H9 (cell line): ENCODE measurements around the gene SPIRE2. TPM values are rescaled to one million over a fixed set of nuclear protein-coding genes. Genes with fewer than 3 reads are reported as not detected.

ENCODE experiments used
- DNase-seq: peaks from one replicate; pipeline ENCODE4 v3.0.0-alpha.2; 2017
- H2AFZ ChIP-seq: one replicate; pipeline ENCODE4 v1.6.1; 2013; ENCODE audit warnings: mild to moderate bottlenecking, low read length, control low read depth, moderate library complexity
- H2AK5ac ChIP-seq: 2 replicates; pipeline ENCODE4 v1.6.1; 2013; ENCODE audit warnings: low read length, control low read depth, mixed read lengths; ENCODE audit not compliant: insufficient read length
- H2BK120ac ChIP-seq: one replicate; pipeline ENCODE4 v1.6.1; 2013; ENCODE audit warnings: low read depth, mild to moderate bottlenecking, low read length, control low read depth, inconsistent platforms; ENCODE audit not compliant: poor library complexity, severe bottlenecking
- H2BK12ac ChIP-seq: 2 replicates; pipeline ENCODE4 v1.6.1; 2013; ENCODE audit warnings: low read length, control low read depth, mixed read lengths, low read depth; ENCODE audit not compliant: insufficient read length
- H2BK15ac ChIP-seq: 2 replicates; pipeline ENCODE4 v1.6.1; 2013; ENCODE audit warnings: low read depth, low read length, control low read depth
- H2BK20ac ChIP-seq: one replicate; pipeline ENCODE4 v1.6.1; 2013; ENCODE audit warnings: low read depth, mild to moderate bottlenecking, low read length, control low read depth, inconsistent platforms; ENCODE audit not compliant: poor library complexity, severe bottlenecking
- H2BK5ac ChIP-seq: 2 replicates; pipeline ENCODE4 v1.6.1; 2013; ENCODE audit warnings: low read length, control low read depth, mixed read lengths; ENCODE audit not compliant: insufficient read length
- H3K14ac ChIP-seq: 2 replicates; pipeline ENCODE4 v1.6.1; 2013; ENCODE audit warnings: low read length, control low read depth; ENCODE audit not compliant: insufficient read depth
- H3K18ac ChIP-seq: 2 replicates; pipeline ENCODE4 v1.6.1; 2013; ENCODE audit warnings: low read depth, mild to moderate bottlenecking, mixed read lengths, low read length, control low read depth; ENCODE audit not compliant: insufficient read length
- H3K23ac ChIP-seq: 2 replicates; pipeline ENCODE4 v1.6.1; 2013; ENCODE audit warnings: low read length, control low read depth, mixed read lengths, low read depth; ENCODE audit not compliant: insufficient read length
- H3K23me2 ChIP-seq: 2 replicates; pipeline ENCODE4 v1.6.1; 2013; ENCODE audit warnings: low read depth, mild to moderate bottlenecking, mixed read lengths, low read length, control low read depth; ENCODE audit not compliant: insufficient read length, poor library complexity, severe bottlenecking
- H3K27ac ChIP-seq: 2 replicates; pipeline ENCODE4 v1.5.1; 2013; ENCODE audit warnings: low read length, control low read depth, mixed read lengths, low read depth; ENCODE audit not compliant: insufficient read length
- H3K27me3 ChIP-seq: 2 replicates; pipeline ENCODE4 v1.6.1; 2013; ENCODE audit warnings: low read length, control low read depth, inconsistent platforms; ENCODE audit not compliant: insufficient read depth
- H3K4ac ChIP-seq: 2 replicates; pipeline ENCODE4 v1.6.1; 2013; ENCODE audit warnings: low read depth, mild to moderate bottlenecking, control low read depth, inconsistent platforms, low read length, moderate library complexity
- H3K4me1 ChIP-seq: 2 replicates; pipeline ENCODE4 v1.6.1; 2013; ENCODE audit warnings: low read length, control low read depth, inconsistent platforms; ENCODE audit not compliant: insufficient read depth
- H3K4me2 ChIP-seq: 2 replicates; pipeline ENCODE4 v1.6.1; 2013; ENCODE audit warnings: low read length, control low read depth, mixed read lengths; ENCODE audit not compliant: insufficient read length, insufficient read depth
- H3K56ac ChIP-seq: 2 replicates; pipeline ENCODE4 v1.6.1; 2013; ENCODE audit warnings: low read depth, mild to moderate bottlenecking, mixed read lengths, low read length, control low read depth; ENCODE audit not compliant: insufficient read length
- H3K79me1 ChIP-seq: 2 replicates; pipeline ENCODE4 v1.6.1; 2013; ENCODE audit warnings: low read depth, mild to moderate bottlenecking, moderate library complexity, low read length, control low read depth, inconsistent platforms; ENCODE audit not compliant: insufficient read depth, poor library complexity, severe bottlenecking
- H3K79me2 ChIP-seq: 2 replicates; pipeline ENCODE4 v1.6.1; 2013; ENCODE audit warnings: low read length, control low read depth, inconsistent platforms; ENCODE audit not compliant: insufficient read depth
- H3K9ac ChIP-seq: 2 replicates; pipeline ENCODE4 v1.6.1; 2013; ENCODE audit warnings: low read length, control low read depth, mixed read lengths; ENCODE audit not compliant: insufficient read length; ENCODE audit errors: extremely low read depth
- H3K9me3 ChIP-seq: one replicate; pipeline ENCODE4 v1.6.1; 2013; ENCODE audit warnings: low read depth, low read length, inconsistent platforms; ENCODE audit not compliant: control insufficient read depth
- H3T11ph ChIP-seq: one replicate; pipeline ENCODE4 v1.6.1; 2013; ENCODE audit warnings: mild to moderate bottlenecking, low read length, control low read depth, inconsistent platforms
- H4K20me1 ChIP-seq: one replicate; pipeline ENCODE4 v1.6.1; 2013; ENCODE audit not compliant: control insufficient read depth, insufficient read length, insufficient read depth
- H4K5ac ChIP-seq: 2 replicates; pipeline ENCODE4 v1.6.1; 2013; ENCODE audit warnings: low read depth, mild to moderate bottlenecking, mixed read lengths, low read length, control low read depth; ENCODE audit not compliant: insufficient read length
- H4K8ac ChIP-seq: replicated peaks from 2 replicates; pipeline ENCODE4 v1.6.1; 2013; ENCODE audit warnings: low read length, control low read depth, mixed read lengths, low read depth; ENCODE audit not compliant: insufficient read length
- H4K91ac ChIP-seq: 2 replicates; pipeline ENCODE4 v1.6.1; 2013; ENCODE audit warnings: low read depth, mild to moderate bottlenecking, moderate library complexity, mixed read lengths, low read length, control low read depth; ENCODE audit not compliant: insufficient read length
- H3K27ac Mint-ChIP-seq, 3 experiments: 2 replicates in 2 of 3; 3 replicates in 1 of 3; pipeline ENCODE4 v1.8.0; 2020 to 2021; ENCODE audit warnings: mixed read lengths in 3 of 3, mild to moderate bottlenecking in 1 of 3, moderate library complexity in 1 of 3
- H3K27me3 Mint-ChIP-seq: 2 replicates; pipeline ENCODE4 v1.8.0; 2021; ENCODE audit warnings: low read depth, mild to moderate bottlenecking, moderate library complexity, mixed read lengths
- H3K36me3 Mint-ChIP-seq, 3 experiments: 2 replicates in 2 of 3; 3 replicates in 1 of 3; pipeline ENCODE4 v1.8.0; 2020 to 2021; ENCODE audit warnings: low read depth in 3 of 3, mixed read lengths in 3 of 3; ENCODE audit not compliant: insufficient read depth in 1 of 3
- H3K4me1 Mint-ChIP-seq, 2 experiments: 2 replicates each; pipeline ENCODE4 v1.8.0; 2020; ENCODE audit warnings: mixed read lengths in 2 of 2
- H3K4me3 Mint-ChIP-seq, 2 experiments: 2 replicates in 1 of 2; 3 replicates in 1 of 2; pipeline ENCODE4 v1.8.0; 2020 to 2021; ENCODE audit warnings: mild to moderate bottlenecking in 2 of 2, mixed read lengths in 2 of 2, moderate library complexity in 1 of 2
- H3K9me3 Mint-ChIP-seq, 2 experiments: 2 replicates in 1 of 2; 3 replicates in 1 of 2; pipeline ENCODE4 v1.8.0; 2020; ENCODE audit warnings: mild to moderate bottlenecking in 2 of 2, mixed read lengths in 2 of 2, moderate library complexity in 1 of 2
- CTCF ChIP-seq: fragments of 200-600 bp; sonication (generic); conservative IDR thresholded peaks from 3 replicates; pipeline ENCODE4 v1.8.0; 2021; ENCODE audit warnings: antibody characterized with exemption, mild to moderate bottlenecking
- WGBS: extraction: QIAGEN DNeasy Blood & Tissue Kit; methylation state at CpG from one replicate; pipeline ENCODE4 v1.1.7; 2013; ENCODE audit warnings: missing lambda C conversion rate, low lambda C conversion rate, mixed read lengths; ENCODE audit not compliant: insufficient read length; ENCODE audit errors: extremely low coverage; 5-methylcytosine and 5-hydroxymethylcytosine counted together
- total RNA-seq: library from RNA; stranded (reverse); gene quantifications from 2 replicates; pipeline ENCODE4 v1.2.1, GENCODE V29; 2021

The SPIRE2 gene
- total RNA-seq, 1 experiment from 2014 or later, result 6.9 TPM

DNA sequence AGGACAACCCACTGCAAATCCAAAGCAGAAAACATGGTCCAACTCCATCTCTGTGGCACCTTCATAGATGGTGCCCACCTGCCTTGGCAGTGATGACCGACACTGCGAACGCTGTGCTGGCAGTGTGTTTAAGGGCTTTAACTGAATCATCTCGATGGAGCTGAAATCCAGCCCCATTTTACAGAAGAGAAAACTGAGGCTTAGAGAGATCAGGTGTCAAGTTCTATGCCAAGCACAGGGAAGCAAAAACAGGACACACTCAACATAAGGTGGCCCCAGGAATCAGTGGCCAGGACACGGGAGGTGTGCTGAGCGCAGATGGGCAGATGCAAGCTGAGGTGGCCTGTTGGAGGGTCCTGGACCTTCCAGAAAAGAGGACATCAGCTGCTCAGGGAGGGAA, 34.5 kb downstream of the SPIRE2 start:
- Histone ChIP-seq H3K18ac (no peak overlapping the region), H3K27me3 (no peaks in the 10 kb centered on the region), H2BK15ac (no peak overlapping the region), H2BK120ac (no peak overlapping the region), H3K23me2 (no peaks in the 10 kb centered on the region), H3K79me1 (no peaks in the 10 kb centered on the region), H3T11ph (no peak overlapping the region), H3K14ac (no peak overlapping the region), H4K20me1 (no peaks in the 10 kb centered on the region), H2AK5ac (no peak overlapping the region), H4K91ac (no peak overlapping the region), H4K8ac (no peak overlapping the region), H3K27ac (no peak overlapping the region), H2AFZ (no peak overlapping the region), H3K4ac (no peak overlapping the region), H3K9me3 (no peaks in the 10 kb centered on the region), H4K5ac (no peak overlapping the region), H3K9ac (no peak overlapping the region), H3K4me1 (no peaks in the 10 kb centered on the region), H2BK12ac (no peak overlapping the region), H2BK20ac (no peak overlapping the region), H2BK5ac (no peak overlapping the region), H3K79me2 (no peaks in the 10 kb centered on the region), H3K56ac (no peak overlapping the region), H3K4me2 (no peak overlapping the region), H3K23ac (no peak overlapping the region)
- Mint-ChIP-seq H3K9me3 (peaks cover 3% of the 10 kb centered on the region in 2 experiments; a peak in 4 of 5 replicates), H3K36me3 (peaks cover 10 to 17% (median 11%) of the 10 kb centered on the region in 3 experiments), H3K4me1 (peaks cover 0 to 3% of the 10 kb centered on the region in 2 experiments; a peak in 2 of 4 replicates), H3K27me3 (no peaks in the 10 kb centered on the region), H3K27ac (no peak overlapping the region), H3K4me3 (no peak overlapping the region)
- WGBS, result no CpG with 5 or more reads among the region's 6 CpGs
- DNase-seq, result no peak
- TF ChIP-seq CTCF, result no peak
